Stimulated activated CD8-positive, alpha-beta memory T cell treated with anti-CD3 and anti-CD28 coated beads, Interleukin-12 subunit alpha, Interleukin-12 subunit beta, amount 100 ng/mL, for 1 hour (primary cell): ENCODE measurements around the gene PIGR.

Source experiments
- DNase-seq: peaks from one replicate; pipeline ENCODE4 v3.0.0-alpha.2; 2020; ENCODE audit warnings: low read depth

The PIGR gene

GRCh38 chr1:206946261-206946660 lies at the start of gene PIGR:
PIGR (minus strand) TSS chr1:206946466; CDS start chr1:206940531, 5,935 bp downstream.
- no peak for DNase-seq

GRCh38 chr1:206992790-206993189 lies 46.5 kb upstream of the PIGR start:
- no peak for DNase-seq

GRCh38 chr1:206987873-206988272 lies 41.6 kb upstream of the PIGR start:
- DNase-seq: no peak

- no peak for DNase-seq
Measured at GRCh38 chr1:206986885-206987284, 40.6 kb upstream of the PIGR start.

GRCh38 chr1:206986402-206986801 lies 40.1 kb upstream of the PIGR start:
- DNase-seq: no peak

- no peak for DNase-seq
Measured at GRCh38 chr1:206985162-206985749, 39.0 kb upstream of the PIGR start.

- peak; percentile 45 for DNase-seq
Measured at GRCh38 chr1:206982216-206982615, 36.0 kb upstream of the PIGR start.

GRCh38 chr1:206979379-206980043 lies 33.2 kb upstream of the PIGR start:
- DNase-seq: no peak

GRCh38 chr1:206978259-206978658 lies 32.0 kb upstream of the PIGR start:
- no peak for DNase-seq

- DNase-seq: no peak
Measured at GRCh38 chr1:206975306-206975705, 29.0 kb upstream of the PIGR start.

- no peak for DNase-seq
Measured at GRCh38 chr1:206974140-206974539, 27.9 kb upstream of the PIGR start.

- DNase-seq: no peak
Measured at GRCh38 chr1:206972728-206973127, 26.5 kb upstream of the PIGR start.

- no peak for DNase-seq
Measured at GRCh38 chr1:206971029-206971655, 24.9 kb upstream of the PIGR start.

GRCh38 chr1:206970446-206970845 lies 24.2 kb upstream of the PIGR start, which contains the start of gene FCAMR:
FCAMR (minus strand) TSS chr1:206970460; CDS start chr1:206970125, 335 bp downstream.
- no peak for DNase-seq

- no peak for DNase-seq
Measured at GRCh38 chr1:206969090-206969489, 22.8 kb upstream of the PIGR start.

- DNase-seq: no peak
Measured at GRCh38 chr1:206967096-206967849, 21.0 kb upstream of the PIGR start.

- DNase-seq: no peak
Measured at GRCh38 chr1:206965781-206966180, 19.5 kb upstream of the PIGR start.

GRCh38 chr1:206963740-206964139 lies 17.5 kb upstream of the PIGR start:
- no peak for DNase-seq

GRCh38 chr1:206963119-206963712 lies 16.9 kb upstream of the PIGR start:
- no peak for DNase-seq

- no peak for DNase-seq
Measured at GRCh38 chr1:206962272-206962671, 16.0 kb upstream of the PIGR start.

GRCh38 chr1:206961668-206962067 lies 15.4 kb upstream of the PIGR start:
- DNase-seq: no peak

GRCh38 chr1:206960676-206961386 lies 14.6 kb upstream of the PIGR start:
- no peak for DNase-seq
